ENCODE results near the gene EHMT1. TPM values are rescaled to one million over a fixed set of nuclear protein-coding genes. Genes with fewer than 3 reads are reported as not detected.

The EHMT1 gene
- total and polyA plus RNA-seq, 2 of the 8 experiments (the other 6 are each of a cell fraction or from before 2014, with no cell fraction given) = 95.7 to 163 TPM

GRCh38 chr9:137717776-137718327 is 99.0 kb downstream of the EHMT1 start:
- ChIA-PET POLR2A (ENCODE audit: partially characterized antibody) (no interaction called here), CTCF (ENCODE audit: partially characterized antibody) (interaction anchor here (1.1 kb wide), 1 partner anchor 45 kb away, joined by 3 read pairs; no protein-coding TSS in a partner anchor)
- Histone ChIP-seq H3K79me2 (ENCODE audit: control insufficient read depth in 1 of 2, insufficient read depth in 2 of 2, low read length in 2 of 2) (peaks cover 5 to 52% of the 10 kb centered on the region in 2 experiments; a peak in 3 of 4 replicates), H4K20me1 (replicated peaks in 1 of 2; ENCODE audit: control insufficient read depth in 1 of 2, insufficient read depth in 2 of 2, low read length in 2 of 2) (peaks cover 0 to 8% of the 10 kb centered on the region in 2 experiments), H3K9me3 (ENCODE audit: insufficient read depth in 2 of 2, low read depth in 1 of 2, low read length in 1 of 2) (peaks cover 0 to 15% of the 10 kb centered on the region in 2 experiments; a peak in 1 of 4 replicates), H3K4ac (replicated peaks; ENCODE audit: insufficient read length, low read depth, low read length) (no peak overlapping the region), H4K91ac (replicated peaks; ENCODE audit: insufficient read length, low read length) (no peak overlapping the region), H2BK12ac (ENCODE audit: low read depth, low read length) (no peak overlapping the region), H4K8ac (ENCODE audit: extremely low read depth, insufficient read depth, low read length) (no peak overlapping the region), H2AFZ (ENCODE audit: low read length) (no peak overlapping the region), H3K9ac (replicated peaks in 1 of 4; ENCODE audit: extremely low read depth in 1 of 4, low read depth in 3 of 4, low read length in 3 of 4) (no peak overlapping the region), H4K5ac (ENCODE audit: insufficient read length, low read depth, low read length) (no peak overlapping the region), H3K4me3 (ENCODE audit: extremely low read depth in 1 of 4, insufficient read depth in 2 of 4, low read depth in 3 of 4, low read length in 4 of 4) (no peak overlapping the region), H2BK120ac (replicated peaks; ENCODE audit: low read depth, low read length) (no peak overlapping the region), H3K79me1 (ENCODE audit: low read depth, low read length) (peaks cover 8% of the 10 kb centered on the region; the same call in 1 of the 2 replicates), H3K27me3 (replicated peaks in 1 of 4; ENCODE audit: control insufficient read depth in 3 of 4, extremely low read depth in 1 of 4, insufficient read depth in 3 of 4, low read length in 3 of 4) (no peaks in the 10 kb centered on the region), H3K4me2 (ENCODE audit: insufficient read depth in 1 of 2, low read depth in 2 of 2, low read length in 2 of 2) (no peak overlapping the region), H3K23me2 (ENCODE audit: low read depth, low read length) (peaks cover 4% of the 10 kb centered on the region; the same call in 1 of the 2 replicates), H3K4me1 (replicated peaks in 1 of 4; ENCODE audit: control insufficient read depth in 3 of 4, insufficient read depth in 4 of 4, low read length in 3 of 4) (peaks cover 0 to 2% (median under 1%) of the 10 kb centered on the region in 4 experiments; a peak in 1 of 7 replicates), H2BK15ac (ENCODE audit: low read length) (no peak overlapping the region), H2BK20ac (ENCODE audit: low read length) (no peak overlapping the region), H2AK5ac (ENCODE audit: low read depth, low read length) (no peak overlapping the region), H3K36me3 (ENCODE audit: control insufficient read depth in 2 of 4, insufficient read depth in 4 of 4, low read length in 3 of 4) (peaks cover 2 to 36% (median 17%) of the 10 kb centered on the region in 4 experiments; a peak in 6 of 8 replicates), H3K56ac (replicated peaks; ENCODE audit: insufficient read length, low read depth, low read length) (no peak overlapping the region), H3K23ac (ENCODE audit: insufficient read length) (no peak overlapping the region), H3K18ac (ENCODE audit: extremely low read depth, low read length) (no peak overlapping the region), H2BK5ac (ENCODE audit: low read depth, low read length) (no peak overlapping the region), H3K27ac (ENCODE audit: low read depth, low read length) (no peak overlapping the region), H3K14ac (ENCODE audit: insufficient read length) (no peak overlapping the region)
- DNase-seq (ENCODE audit: low read depth in 1 of 2, low spot score in 2 of 2) (no peak), FAIRE-seq (no peak)
- TF ChIP-seq EGR1 (IDR thresholded peaks at IDR 0.05; ENCODE audit: borderline replicate concordance, low read depth, low read length) (no peak), NANOG (IDR thresholded peaks at IDR 0.05; ENCODE audit: insufficient read depth, low read depth, low read length, poor library complexity, severe bottlenecking) (no peak), BRCA1 (IDR thresholded peaks at IDR 0.05; ENCODE audit: low read depth, low read length) (no peak), RAD21 (IDR thresholded peaks at IDR 0.05 in 1 of 2, conservative IDR thresholded peaks at IDR 0.05 in 1 of 2; ENCODE audit: low read depth in 2 of 2, low read length in 2 of 2) (no peak), SP4 (IDR thresholded peaks at IDR 0.05; ENCODE audit: low read length) (no peak), SIN3A (conservative IDR thresholded peaks at IDR 0.05 in 1 of 2, IDR thresholded peaks at IDR 0.05 in 1 of 2; ENCODE audit: low read depth in 1 of 2, low read length in 2 of 2) (no peak), CHD1 (IDR thresholded peaks at IDR 0.05; ENCODE audit: low read depth, low read length) (no peak)
- WGBS, 2 experiments (ENCODE audit: extremely low coverage in 1 of 2, insufficient coverage in 1 of 2, insufficient read length in 1 of 2, insufficient replicate concordance in 2 of 2, low coverage in 1 of 2, low lambda C conversion rate in 2 of 2, missing lambda C conversion rate in 1 of 2) = 94% methylated on average over 18 of the region's 28 CpGs; no CpG with 5 or more reads in 1 of the 2 experiments

Measured in H1 (cell line).